ENCODE measurements around the gene ASB13. TPM values are rescaled to one million over a fixed set of nuclear protein-coding genes. Genes with fewer than 3 reads are reported as not detected.

Gene ASB13
- total RNA-seq, 1 donor, result 14.8 TPM

DNA sequence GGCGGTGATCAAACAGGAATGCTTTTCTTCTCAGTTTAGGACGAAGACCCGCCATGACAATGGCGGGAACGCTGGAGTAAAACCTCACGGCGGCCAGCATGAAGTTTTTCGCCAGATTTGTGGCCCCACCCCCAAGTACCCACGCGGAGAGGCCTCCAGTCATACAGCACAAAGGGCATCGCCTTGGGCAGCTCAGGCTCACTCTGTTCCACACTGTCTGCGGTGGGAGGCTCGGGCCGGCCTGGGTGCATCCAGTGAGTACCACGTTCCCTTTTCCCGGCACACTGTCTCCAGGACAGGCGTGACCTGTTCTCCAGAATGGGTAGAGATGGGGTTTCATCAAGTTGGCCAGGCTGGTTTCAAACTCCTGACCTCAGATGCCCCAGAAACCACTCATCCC, 27.3 kb downstream of the ASB13 start:
- H3K9me3 ChIP-seq (ENCODE audit: low read depth, low read length), result no peaks in the 10 kb centered on the region
- H3K79me2 ChIP-seq (ENCODE audit: insufficient read depth, low read length), result no peaks in the 10 kb centered on the region
- TF ChIP-seq, protein P1, sequence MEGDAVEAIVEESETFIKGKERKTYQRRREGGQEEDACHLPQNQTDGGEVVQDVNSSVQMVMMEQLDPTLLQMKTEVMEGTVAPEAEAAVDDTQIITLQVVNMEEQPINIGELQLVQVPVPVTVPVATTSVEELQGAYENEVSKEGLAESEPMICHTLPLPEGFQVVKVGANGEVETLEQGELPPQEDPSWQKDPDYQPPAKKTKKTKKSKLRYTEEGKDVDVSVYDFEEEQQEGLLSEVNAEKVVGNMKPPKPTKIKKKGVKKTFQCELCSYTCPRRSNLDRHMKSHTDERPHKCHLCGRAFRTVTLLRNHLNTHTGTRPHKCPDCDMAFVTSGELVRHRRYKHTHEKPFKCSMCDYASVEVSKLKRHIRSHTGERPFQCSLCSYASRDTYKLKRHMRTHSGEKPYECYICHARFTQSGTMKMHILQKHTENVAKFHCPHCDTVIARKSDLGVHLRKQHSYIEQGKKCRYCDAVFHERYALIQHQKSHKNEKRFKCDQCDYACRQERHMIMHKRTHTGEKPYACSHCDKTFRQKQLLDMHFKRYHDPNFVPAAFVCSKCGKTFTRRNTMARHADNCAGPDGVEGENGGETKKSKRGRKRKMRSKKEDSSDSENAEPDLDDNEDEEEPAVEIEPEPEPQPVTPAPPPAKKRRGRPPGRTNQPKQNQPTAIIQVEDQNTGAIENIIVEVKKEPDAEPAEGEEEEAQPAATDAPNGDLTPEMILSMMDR (IDR thresholded peaks at IDR 0.05; ENCODE audit: extremely low read depth, low read depth, low read length), result no peak
- H3K36me3 ChIP-seq (ENCODE audit: insufficient read depth, low read length), result peaks cover 3% of the 10 kb centered on the region
- H3K4me3 ChIP-seq (ENCODE audit: insufficient read depth, low read length), result no peak overlapping the region
- DNase-seq (ENCODE audit: insufficient read length, low spot score, missing footprints), result no peak
- H2AFZ ChIP-seq (ENCODE audit: low read length), result no peak overlapping the region
- no peaks in the 10 kb centered on the region for H3K4me1 ChIP-seq (ENCODE audit: insufficient read depth, low read length)
- no peaks in the 10 kb centered on the region for H3K27me3 ChIP-seq (ENCODE audit: insufficient read depth, low read length)
- no peak overlapping the region for H3K4me2 ChIP-seq (ENCODE audit: insufficient read depth, low read length)
- no peak overlapping the region for H3K27ac ChIP-seq (ENCODE audit: low read depth, low read length)
- H4K20me1 ChIP-seq (ENCODE audit: insufficient read depth, low read length), result no peaks in the 10 kb centered on the region

DNA sequence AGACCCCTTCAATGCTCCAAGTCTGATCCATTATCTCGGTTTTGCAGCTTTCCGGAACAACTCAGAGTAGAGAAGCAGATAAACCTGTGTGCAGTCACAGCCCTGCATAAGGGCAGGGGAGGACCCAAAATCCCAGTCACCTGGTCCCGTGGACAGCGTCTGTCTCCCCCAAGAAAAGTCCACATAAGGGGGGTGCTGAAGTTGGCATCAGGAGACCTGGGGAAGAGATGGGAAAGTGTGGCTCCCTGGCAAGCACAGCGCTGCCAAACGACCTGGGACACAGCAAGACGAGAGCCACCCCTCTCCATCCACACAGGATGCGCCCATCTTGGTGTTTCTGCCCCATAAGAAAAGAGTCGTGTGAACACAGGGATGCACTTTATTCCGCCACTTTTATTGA, 27.9 kb downstream of the ASB13 start:
- H2AFZ ChIP-seq (ENCODE audit: low read length), result no peak overlapping the region
- no peaks in the 10 kb centered on the region for H3K4me1 ChIP-seq (ENCODE audit: insufficient read depth, low read length)
- no peaks in the 10 kb centered on the region for H3K79me2 ChIP-seq (ENCODE audit: insufficient read depth, low read length)
- no peak overlapping the region for H3K4me2 ChIP-seq (ENCODE audit: insufficient read depth, low read length)
- no peaks in the 10 kb centered on the region for H3K27me3 ChIP-seq (ENCODE audit: insufficient read depth, low read length)
- no peaks in the 10 kb centered on the region for H3K9me3 ChIP-seq (ENCODE audit: low read depth, low read length)
- H3K36me3 ChIP-seq (ENCODE audit: insufficient read depth, low read length), result peaks cover 3% of the 10 kb centered on the region
- no peaks in the 10 kb centered on the region for H4K20me1 ChIP-seq (ENCODE audit: insufficient read depth, low read length)
- no peak overlapping the region for H3K4me3 ChIP-seq (ENCODE audit: insufficient read depth, low read length)
- DNase-seq (ENCODE audit: insufficient read length, low spot score, missing footprints), result no peak
- H3K27ac ChIP-seq (ENCODE audit: low read depth, low read length), result no peak overlapping the region
- TF ChIP-seq, protein P1 (IDR thresholded peaks at IDR 0.05; ENCODE audit: extremely low read depth, low read depth, low read length), result no peak

DNA sequence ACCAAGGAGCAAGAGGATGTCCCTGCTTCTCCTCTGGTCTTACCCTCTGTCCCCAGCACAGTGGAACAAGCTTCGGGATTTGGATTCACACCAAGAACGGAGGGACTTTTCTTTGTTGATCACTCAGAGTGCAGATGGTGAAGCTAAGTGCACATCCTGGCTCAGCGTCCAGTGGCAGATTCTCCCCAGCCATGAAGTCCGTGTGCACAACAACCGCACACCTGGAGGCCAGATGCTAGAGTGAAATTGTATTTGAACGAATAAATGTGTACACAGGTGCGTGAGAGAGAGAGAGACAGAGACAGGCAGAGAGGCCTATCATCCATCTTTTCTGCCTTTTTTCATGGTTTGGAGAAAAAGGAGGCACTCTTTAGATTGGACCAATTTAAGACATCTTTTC, 31.5 kb downstream of the ASB13 start:
- Histone ChIP-seq H3K79me2 (ENCODE audit: insufficient read depth, low read length) (no peaks in the 10 kb centered on the region), H3K4me2 (ENCODE audit: insufficient read depth, low read length) (no peak overlapping the region), H3K36me3 (ENCODE audit: insufficient read depth, low read length) (peaks cover 2% of the 10 kb centered on the region), H3K9me3 (ENCODE audit: low read depth, low read length) (no peaks in the 10 kb centered on the region), H3K4me1 (ENCODE audit: insufficient read depth, low read length) (no peaks in the 10 kb centered on the region), H3K27me3 (ENCODE audit: insufficient read depth, low read length) (no peaks in the 10 kb centered on the region), H3K4me3 (ENCODE audit: insufficient read depth, low read length) (no peak overlapping the region), H4K20me1 (ENCODE audit: insufficient read depth, low read length) (no peaks in the 10 kb centered on the region), H3K27ac (ENCODE audit: low read depth, low read length) (no peak overlapping the region), H2AFZ (ENCODE audit: low read length) (no peak overlapping the region)
- DNase-seq (ENCODE audit: insufficient read length, low spot score, missing footprints), result no peak
- TF ChIP-seq, protein P1 (IDR thresholded peaks at IDR 0.05; ENCODE audit: extremely low read depth, low read depth, low read length), result no peak

DNA sequence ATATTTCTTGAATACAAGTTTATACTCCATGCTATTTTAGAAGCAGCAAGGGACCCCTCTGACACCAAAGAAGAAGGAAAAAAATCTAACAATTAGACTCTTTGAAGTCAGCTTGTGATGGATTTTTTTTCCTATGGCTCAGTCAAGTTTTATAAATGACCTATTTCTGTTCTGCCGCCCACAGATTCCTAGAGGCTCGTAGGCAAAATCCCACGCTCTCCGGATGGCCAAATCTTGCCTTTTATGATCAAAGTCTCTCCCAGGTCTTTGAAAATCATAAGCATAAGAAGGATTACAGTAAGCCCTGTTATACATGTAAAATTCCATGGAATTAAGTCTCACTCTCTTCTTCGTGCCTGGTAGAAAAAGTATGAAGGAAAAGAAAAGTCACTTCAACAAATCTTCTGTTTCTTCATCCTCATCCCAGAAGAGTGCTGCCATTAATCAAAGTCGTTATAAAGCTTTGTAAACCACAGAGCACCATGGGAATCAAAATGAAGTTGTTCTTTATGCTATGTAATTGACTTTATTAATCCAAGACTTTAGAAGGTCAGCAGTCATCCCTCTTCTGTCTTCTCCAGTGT, 33.1 kb downstream of the ASB13 start:
- Histone ChIP-seq H3K27ac (ENCODE audit: low read depth, low read length) (no peak overlapping the region), H3K36me3 (ENCODE audit: insufficient read depth, low read length) (no peaks in the 10 kb centered on the region), H3K79me2 (ENCODE audit: insufficient read depth, low read length) (no peaks in the 10 kb centered on the region), H3K4me1 (ENCODE audit: insufficient read depth, low read length) (peaks cover 7% of the 10 kb centered on the region), H3K27me3 (ENCODE audit: insufficient read depth, low read length) (no peaks in the 10 kb centered on the region), H2AFZ (ENCODE audit: low read length) (no peak overlapping the region), H3K4me2 (ENCODE audit: insufficient read depth, low read length) (no peak overlapping the region), H4K20me1 (ENCODE audit: insufficient read depth, low read length) (no peaks in the 10 kb centered on the region), H3K4me3 (ENCODE audit: insufficient read depth, low read length) (no peak overlapping the region), H3K9me3 (ENCODE audit: low read depth, low read length) (no peaks in the 10 kb centered on the region)
- DNase-seq (ENCODE audit: insufficient read length, low spot score, missing footprints), result no peak
- TF ChIP-seq, protein P1 (IDR thresholded peaks at IDR 0.05; ENCODE audit: extremely low read depth, low read depth, low read length), result no peak
